ENCODE data around the gene SIRT6.
A peak's percentile ranks its signal among the peaks of the same experiment; 100 is the strongest.
"Not testable (repeated sequence)": the region's sequence is repeated elsewhere in the genome, so short reads cannot be mapped to it uniquely, and the experiment has no call there.

SIRT6 gene

DNA sequence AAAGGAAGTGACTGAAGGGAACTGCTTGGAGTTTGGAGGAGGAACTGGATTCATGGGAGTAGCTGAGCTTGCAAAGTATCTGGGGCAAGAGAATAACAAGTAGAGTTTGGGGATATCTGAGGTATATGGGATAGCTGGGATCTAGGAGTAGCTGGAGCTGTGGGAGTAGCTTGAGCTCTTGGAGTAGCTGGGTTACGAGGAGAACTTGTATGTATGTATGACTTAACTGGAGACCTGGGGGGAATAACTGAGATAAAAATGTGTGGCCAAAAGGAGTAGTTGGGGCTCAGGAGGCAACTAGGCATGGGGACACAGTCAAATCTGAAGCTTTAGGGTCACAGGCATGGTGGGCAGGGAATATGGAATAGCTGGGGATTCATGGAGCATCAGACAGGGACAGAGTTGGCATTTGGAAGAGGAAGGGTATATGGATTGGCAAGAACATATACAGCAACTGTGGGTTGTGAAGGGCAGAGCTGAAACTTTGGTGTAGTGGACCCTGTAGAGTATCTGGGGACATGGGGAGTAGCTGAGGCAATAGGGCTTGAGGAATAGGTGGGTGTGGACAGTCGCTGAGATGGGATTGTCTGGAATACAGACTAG is 18.7 kb upstream of the SIRT6 start:
- no peak for DNase-seq (ENCODE audit: low read depth in 2 of 2, low spot score in 1 of 2)

DNA sequence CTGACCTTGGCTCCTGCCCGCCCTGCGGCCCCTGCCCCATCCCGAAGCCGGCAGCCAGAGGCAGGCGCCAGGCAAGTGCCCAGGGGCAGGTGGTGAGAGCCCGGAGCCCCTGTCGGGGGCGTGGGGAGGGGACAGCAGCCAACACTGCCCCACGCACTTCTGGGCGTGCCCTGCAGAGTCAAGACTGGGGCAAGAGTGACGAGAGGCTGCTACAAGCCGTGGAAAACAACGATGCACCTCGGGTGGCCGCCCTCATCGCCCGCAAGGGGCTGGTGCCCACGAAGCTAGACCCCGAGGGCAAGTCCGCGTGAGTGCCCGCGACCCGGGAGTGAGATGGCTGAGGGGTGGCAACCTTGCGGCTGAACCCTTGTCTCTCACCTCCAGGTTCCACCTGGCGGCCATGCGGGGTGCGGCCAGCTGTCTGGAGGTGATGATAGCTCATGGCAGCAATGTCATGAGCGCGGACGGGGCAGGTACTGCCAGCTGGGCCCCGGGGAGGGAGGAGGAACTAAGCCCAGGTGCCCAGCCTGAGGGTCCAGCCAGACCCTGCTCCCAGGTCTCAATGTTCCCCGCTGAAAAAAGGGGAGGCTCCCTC is 17.4 kb upstream of the SIRT6 start:
- no peak for DNase-seq (ENCODE audit: low read depth in 2 of 2, low spot score in 1 of 2)

DNA sequence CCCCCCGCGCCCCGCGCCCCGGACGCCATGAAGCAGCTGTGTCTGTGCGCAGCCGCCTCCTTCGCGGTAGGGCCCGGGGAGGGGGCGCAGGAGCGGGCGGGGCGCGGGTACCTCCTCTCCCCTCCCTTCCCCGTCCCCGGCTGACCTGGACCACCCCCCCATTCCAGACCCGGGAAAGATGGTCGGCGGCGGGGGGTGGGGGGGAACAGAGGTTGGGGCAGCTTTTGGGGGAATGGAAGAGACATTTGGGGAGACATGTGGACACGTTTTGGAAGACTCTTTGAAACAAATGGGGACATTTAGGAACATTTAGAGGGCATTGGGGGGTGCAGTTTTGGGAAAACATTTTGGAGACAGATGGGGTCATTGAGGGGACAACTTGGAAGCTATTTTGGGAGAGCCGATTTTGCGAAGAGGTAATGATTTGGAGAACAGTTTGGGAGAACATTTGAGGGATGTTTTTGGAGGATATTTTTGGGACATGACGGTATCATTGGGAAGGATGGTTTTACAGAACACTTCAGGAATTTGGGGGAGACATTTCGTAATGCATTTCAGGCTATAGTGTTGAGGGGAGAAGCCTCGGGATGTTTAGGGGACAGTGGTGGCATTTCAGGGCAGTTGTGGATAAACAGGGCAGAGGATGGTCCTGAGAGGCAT is 16.2 kb upstream of the SIRT6 start:
- DNase-seq (ENCODE audit: low read depth in 2 of 2, low spot score in 1 of 2) = no peak

- DNase-seq (ENCODE audit: low read depth in 2 of 2, low spot score in 1 of 2) = no peak
Measured at GRCh38 chr19:4197625-4198466, 15.5 kb upstream of the SIRT6 start.

GRCh38 chr19:4197228-4197624 is 14.9 kb upstream of the SIRT6 start:
- no peak for DNase-seq (ENCODE audit: low read depth in 2 of 2, low spot score in 1 of 2)

- DNase-seq (ENCODE audit: low read depth in 2 of 2, low spot score in 1 of 2) = no peak
Measured at GRCh38 chr19:4196587-4197148, 14.3 kb upstream of the SIRT6 start.

GRCh38 chr19:4196009-4196408 is 13.6 kb upstream of the SIRT6 start:
- no peak for DNase-seq (ENCODE audit: low read depth in 2 of 2, low spot score in 1 of 2)

GRCh38 chr19:4194353-4194752 is 12.0 kb upstream of the SIRT6 start:
- no peak for DNase-seq (ENCODE audit: low read depth in 2 of 2, low spot score in 1 of 2)

DNA sequence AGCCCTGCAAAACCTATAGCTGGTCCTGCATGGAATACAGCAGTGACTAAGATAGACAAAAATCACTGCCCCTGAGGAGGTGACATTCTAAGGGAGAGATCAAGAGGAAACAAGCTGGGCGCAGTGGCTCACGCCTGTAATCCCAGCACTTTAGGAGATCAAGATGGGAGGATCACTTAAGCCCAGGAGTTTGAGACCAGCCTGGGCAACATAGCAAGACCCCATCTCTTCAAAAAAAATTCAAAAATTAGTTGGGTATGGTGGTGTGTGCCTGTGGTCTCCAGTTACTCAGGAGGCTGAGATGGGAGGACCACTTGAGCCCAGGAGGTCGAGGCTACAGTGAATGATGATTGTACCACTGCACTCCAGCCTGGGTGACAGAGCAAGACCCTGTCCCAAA is 10.2 kb upstream of the SIRT6 start:
- not testable (repeated sequence) for DNase-seq (ENCODE audit: low read depth in 2 of 2, low spot score in 1 of 2)

GRCh38 chr19:4189641-4190040 is 7.3 kb upstream of the SIRT6 start:
- DNase-seq (ENCODE audit: low read depth in 2 of 2, low spot score in 1 of 2) = no peak

DNA sequence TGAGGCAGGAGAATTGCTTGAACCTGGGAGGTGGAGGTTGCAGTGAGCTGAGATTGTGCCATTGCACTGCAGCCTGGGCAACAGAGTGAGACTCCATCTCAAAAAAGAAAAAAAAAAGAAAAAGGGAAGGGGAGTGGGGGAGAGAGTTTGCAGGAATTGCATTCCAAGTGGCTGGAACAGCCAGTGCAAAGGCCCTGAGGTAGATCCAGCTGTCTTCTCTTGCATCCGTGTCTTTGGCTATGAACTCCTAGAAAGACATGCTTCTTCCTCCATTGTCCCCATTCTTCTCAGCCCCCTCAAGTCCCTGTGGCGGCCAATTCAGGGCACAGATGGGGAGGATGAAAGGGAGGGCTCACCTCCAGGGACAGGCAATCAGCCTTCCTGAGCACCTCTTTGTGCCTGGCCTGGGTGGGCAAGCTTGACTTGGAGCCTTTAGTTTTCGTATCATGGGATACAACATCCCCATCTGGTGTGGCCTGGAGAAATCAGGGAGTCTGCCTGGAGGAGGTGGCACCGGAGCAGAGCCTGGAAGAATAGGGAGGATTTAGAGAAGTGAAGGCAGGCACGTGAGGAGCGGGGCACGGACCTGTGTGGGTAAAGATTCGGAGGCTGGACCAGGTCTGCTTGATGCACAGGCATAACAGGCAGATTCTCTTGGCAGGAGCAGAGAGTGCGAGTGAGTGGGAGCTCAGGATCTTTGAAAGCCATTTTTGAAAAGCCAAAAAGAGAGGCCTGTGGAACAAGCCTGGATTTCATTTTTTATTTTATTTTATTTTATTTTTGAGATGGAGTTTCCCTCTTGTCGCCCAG is 5.2 kb upstream of the SIRT6 start:
- DNase-seq (ENCODE audit: low read depth in 2 of 2, low spot score in 1 of 2) = no peak

- DNase-seq (ENCODE audit: low read depth in 2 of 2, low spot score in 1 of 2) = peak; percentile 59 to 66
Measured at GRCh38 chr19:4186087-4186993, 4.0 kb upstream of the SIRT6 start.

GRCh38 chr19:4185413-4186086 is 3.2 kb upstream of the SIRT6 start:
- DNase-seq (ENCODE audit: low read depth in 2 of 2, low spot score in 1 of 2) = no peak

DNA sequence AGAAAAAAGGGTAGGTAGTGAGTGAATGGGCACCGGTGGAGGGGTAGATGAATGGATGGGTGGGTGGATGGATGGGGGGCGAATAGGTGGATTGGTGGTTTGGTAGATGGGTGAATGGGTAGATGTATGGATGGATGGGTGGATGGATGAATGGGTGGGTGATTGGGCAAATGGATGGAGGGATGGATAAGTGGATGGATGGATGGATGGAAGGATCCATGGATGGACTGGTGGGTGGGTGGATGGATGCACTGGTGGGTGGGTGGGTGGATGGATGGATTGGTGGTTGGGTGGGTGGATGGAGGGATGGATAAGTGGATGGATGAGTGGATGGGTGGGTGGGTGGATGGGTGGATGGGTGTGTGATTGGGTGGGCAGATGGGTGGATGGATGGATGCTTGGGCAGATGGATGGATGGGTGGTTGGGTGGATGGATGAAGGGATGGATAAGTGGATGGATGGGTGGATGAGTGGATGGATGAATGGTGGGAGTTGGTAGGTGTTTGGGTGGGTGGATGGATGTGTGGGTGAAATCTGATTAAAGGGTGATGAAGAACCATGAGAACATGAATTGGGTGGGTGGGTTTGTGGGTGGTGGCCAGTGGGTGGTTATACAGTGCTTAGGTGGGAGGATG is 2.5 kb upstream of the SIRT6 start:
- DNase-seq (ENCODE audit: low read depth in 2 of 2, low spot score in 1 of 2) = no peak

- DNase-seq (ENCODE audit: low read depth in 2 of 2, low spot score in 1 of 2) = no peak
Measured at GRCh38 chr19:4183967-4184717, 1.8 kb upstream of the SIRT6 start.

DNA sequence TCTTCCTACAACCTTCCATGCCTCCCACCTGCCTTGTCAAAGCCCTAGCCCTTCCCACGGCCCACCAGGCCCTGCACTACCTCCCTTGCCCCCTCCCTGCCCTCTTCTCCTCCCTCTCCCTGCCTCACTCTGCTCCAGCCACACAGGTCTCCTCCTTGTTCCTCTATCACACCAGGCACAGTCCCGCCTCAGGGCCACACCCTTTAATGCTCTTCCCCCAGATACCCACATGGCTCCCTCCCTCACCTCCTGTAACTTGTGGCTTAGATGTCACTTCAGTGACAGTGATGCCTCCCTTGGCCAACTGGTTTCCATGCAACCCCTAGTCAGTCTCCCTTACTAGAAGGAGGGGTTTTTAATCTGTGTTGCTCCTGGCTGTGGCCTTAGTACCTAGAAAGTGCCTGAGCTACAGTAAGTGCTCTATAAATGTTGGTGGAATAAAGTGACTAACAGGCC is 1.3 kb downstream of the SIRT6 start:
- no peak for DNase-seq (ENCODE audit: low read depth in 2 of 2, low spot score in 1 of 2)

GRCh38 chr19:4178990-4179389 is 3.4 kb downstream of the SIRT6 start:
- DNase-seq (ENCODE audit: low read depth in 2 of 2, low spot score in 1 of 2) = no peak

GRCh38 chr19:4177146-4177545 is 5.2 kb downstream of the SIRT6 start:
- no peak for DNase-seq (ENCODE audit: low read depth in 2 of 2, low spot score in 1 of 2)

Measured in stimulated activated CD8-positive, alpha-beta memory T cell treated with anti-CD3 and anti-CD28 coated beads, Interleukin-4, amount 100 ng/mL, for 1 hour (primary cell).